OCI-LY1 (cell line): ENCODE measurements around the gene ERRFI1.

Experiments
- H2AFZ ChIP-seq: fragments of 200-600 bp; sonication (generic), shearing (Covaris generic); 2 replicates; pipeline ENCODE4 v1.6.0; 2014; ENCODE audit warnings: antibody characterized with exemption, mild to moderate bottlenecking, low read length
- H3F3A ChIP-seq: fragments of 200-600 bp; sonication (generic), shearing (Covaris generic); 2 replicates; pipeline ENCODE4 v1.6.0; 2014; ENCODE audit warnings: mild to moderate bottlenecking, antibody characterized with exemption, low read length, moderate library complexity; ENCODE audit not compliant: insufficient read depth
- H3K27ac ChIP-seq: fragments of 200-600 bp; sonication (generic); 2 replicates; pipeline ENCODE4 v1.5.1; 2014; ENCODE audit warnings: low read length, mixed run types, mild to moderate bottlenecking, low read depth; ENCODE audit not compliant: poor library complexity, severe bottlenecking
- H3K27me3 ChIP-seq: fragments of 200-600 bp; sonication (generic); 2 replicates; pipeline ENCODE4 v1.6.0; 2014; ENCODE audit warnings: antibody characterized with exemption, mild to moderate bottlenecking, low read length, moderate library complexity; ENCODE audit not compliant: insufficient read depth
- H3K36me3 ChIP-seq: fragments of 200-600 bp; sonication (generic); 2 replicates; pipeline ENCODE4 v1.6.1; 2014; ENCODE audit warnings: mild to moderate bottlenecking, antibody characterized with exemption, low read length, moderate library complexity, mixed read lengths; ENCODE audit not compliant: insufficient read depth
- H3K4me1 ChIP-seq: fragments of 200-600 bp; sonication (generic); 2 replicates; pipeline ENCODE4 v1.5.1; 2014; ENCODE audit warnings: mild to moderate bottlenecking, low read length, moderate library complexity; ENCODE audit not compliant: insufficient read depth, severe bottlenecking
- H3K4me2 ChIP-seq: fragments of 200-600 bp; sonication (generic), shearing (Covaris generic); 2 replicates; pipeline ENCODE4 v1.6.1; 2014; ENCODE audit warnings: low read length
- H3K4me3 ChIP-seq: fragments of 200-600 bp; sonication (generic); 2 replicates; pipeline ENCODE4 v1.5.1; 2014; ENCODE audit warnings: low read length, low read depth, mild to moderate bottlenecking, mixed read lengths; ENCODE audit not compliant: poor library complexity, severe bottlenecking
- H3K79me2 ChIP-seq: fragments of 200-600 bp; shearing (Covaris generic); 2 replicates; pipeline ENCODE4 v1.6.1; 2016; ENCODE audit warnings: mixed run types, low read length, mixed read lengths; ENCODE audit not compliant: insufficient read depth
- H3K9ac ChIP-seq: fragments of 200-600 bp; sonication (generic), shearing (Covaris generic); 2 replicates; pipeline ENCODE4 v1.6.1; 2014; ENCODE audit warnings: mild to moderate bottlenecking, low read length, mixed read lengths
- H3K9me2 ChIP-seq: fragments of 200-600 bp; sonication (generic), shearing (Covaris generic); 2 replicates; pipeline ENCODE4 v1.6.1; 2014; ENCODE audit warnings: low read depth, mild to moderate bottlenecking, low read length, mixed read lengths
- H3K9me3 ChIP-seq: fragments of 200-600 bp; shearing (Covaris generic); 2 replicates; pipeline ENCODE4 v1.6.1; 2014; ENCODE audit warnings: low read length, mixed read lengths
- H4K20me1 ChIP-seq: fragments of 200-600 bp; sonication (generic), shearing (Covaris generic); 2 replicates; pipeline ENCODE4 v1.6.0; 2016; ENCODE audit warnings: mild to moderate bottlenecking, low read length; ENCODE audit not compliant: insufficient read depth
- CTCF ChIP-seq: fragments of 200-600 bp; sonication (generic), shearing (Covaris generic); IDR thresholded peaks from 2 replicates; pipeline ENCODE4 v1.5.1; 2017; ENCODE audit warnings: mild to moderate bottlenecking, antibody characterized with exemption, low read length, moderate library complexity, mixed read lengths
- EZH2 ChIP-seq: fragments of 200-600 bp; sonication (generic), shearing (Covaris generic); IDR thresholded peaks from 2 replicates; pipeline ENCODE4 v1.8.0; 2017; ENCODE audit warnings: borderline replicate concordance, mixed run types, mild to moderate bottlenecking, antibody characterized with exemption, low read length, moderate library complexity, mixed read lengths

Gene ERRFI1

DNA sequence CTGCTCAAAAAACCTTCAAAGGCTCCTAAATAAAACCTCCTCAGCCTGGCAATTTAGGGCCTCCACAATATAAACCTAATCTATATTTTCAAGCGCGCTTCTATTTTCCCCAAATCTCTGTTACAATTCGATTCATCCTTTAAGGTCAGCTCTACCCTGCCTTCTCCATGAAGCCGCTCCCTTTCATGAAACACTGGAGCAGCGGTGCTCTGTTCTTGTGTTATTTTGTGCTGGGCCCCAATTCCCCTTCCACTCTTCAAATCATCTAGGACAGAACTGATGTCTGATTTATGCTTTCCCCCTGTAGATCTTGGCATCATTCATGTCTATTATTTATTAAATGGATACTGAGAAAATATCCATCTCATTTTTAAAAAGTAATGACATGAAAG is 6.9 kb downstream of the ERRFI1 start:
- H4K20me1 ChIP-seq, result no peaks in the 10 kb centered on the region
- H3K9me3 ChIP-seq, result no peaks in the 10 kb centered on the region
- H2AFZ ChIP-seq, result no peak overlapping the region
- no peaks in the 10 kb centered on the region for H3F3A ChIP-seq
- H3K4me1 ChIP-seq, result no peaks in the 10 kb centered on the region
- H3K27ac ChIP-seq, result no peak overlapping the region
- H3K4me3 ChIP-seq, result no peak overlapping the region
- H3K9me2 ChIP-seq, result no peaks in the 10 kb centered on the region
- no peak for TF ChIP-seq CTCF
- no peak for TF ChIP-seq EZH2
- no peaks in the 10 kb centered on the region for H3K36me3 ChIP-seq
- H3K4me2 ChIP-seq, result no peak overlapping the region
- no peaks in the 10 kb centered on the region for H3K27me3 ChIP-seq
- H3K79me2 ChIP-seq, result no peaks in the 10 kb centered on the region
- no peak overlapping the region for H3K9ac ChIP-seq

GRCh38 chr1:8018492-8019228 is 7.4 kb downstream of the ERRFI1 start:
- H3K9ac ChIP-seq, result no peak overlapping the region
- H3K27ac ChIP-seq, result no peak overlapping the region
- H3K4me2 ChIP-seq, result no peak overlapping the region
- H2AFZ ChIP-seq, result no peak overlapping the region
- no peaks in the 10 kb centered on the region for H3K9me2 ChIP-seq
- no peak for TF ChIP-seq EZH2
- TF ChIP-seq CTCF, result no peak
- no peak overlapping the region for H3K4me3 ChIP-seq
- no peaks in the 10 kb centered on the region for H4K20me1 ChIP-seq
- H3K79me2 ChIP-seq, result no peaks in the 10 kb centered on the region
- H3K9me3 ChIP-seq, result no peaks in the 10 kb centered on the region
- H3K27me3 ChIP-seq, result no peaks in the 10 kb centered on the region
- H3K4me1 ChIP-seq, result no peaks in the 10 kb centered on the region
- no peaks in the 10 kb centered on the region for H3F3A ChIP-seq
- H3K36me3 ChIP-seq, result no peaks in the 10 kb centered on the region

DNA sequence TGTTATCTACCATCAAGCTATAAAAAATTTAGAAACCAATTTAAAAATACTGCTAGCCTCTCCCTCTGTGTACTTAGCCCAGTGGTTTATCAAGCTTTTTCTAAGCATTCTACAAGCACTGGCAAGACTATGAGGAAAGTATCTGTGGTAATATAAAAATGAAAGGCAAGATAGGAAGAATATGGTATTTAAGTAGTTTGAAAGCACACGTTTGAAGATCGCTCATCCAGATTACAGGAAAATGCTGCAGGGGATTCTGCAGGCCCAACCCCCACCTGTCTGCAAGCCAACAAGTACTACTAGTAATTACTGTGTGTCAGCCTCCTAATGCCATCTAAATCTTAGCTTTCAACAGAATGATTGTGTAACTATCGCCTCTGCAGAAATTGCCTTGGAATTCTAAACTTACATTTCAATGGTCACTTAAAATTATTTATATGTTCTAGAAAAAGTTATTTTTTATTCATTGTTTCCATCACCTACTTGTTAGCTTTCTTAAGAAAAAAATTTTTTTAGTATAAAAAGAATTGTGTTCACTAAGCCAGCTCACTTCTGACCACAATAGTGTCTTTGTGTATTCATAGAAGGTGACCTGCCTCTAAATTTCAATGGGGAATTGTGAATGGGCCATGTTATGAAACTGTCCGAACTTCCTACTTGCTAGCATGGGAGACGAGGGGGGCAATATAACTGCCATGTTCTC is 8.5 kb downstream of the ERRFI1 start:
- Histone ChIP-seq H3K4me3 (no peak overlapping the region), H3F3A (no peaks in the 10 kb centered on the region), H3K4me2 (no peak overlapping the region), H2AFZ (no peak overlapping the region), H3K27ac (no peak overlapping the region), H3K4me1 (no peaks in the 10 kb centered on the region), H3K36me3 (no peaks in the 10 kb centered on the region), H3K9me2 (no peaks in the 10 kb centered on the region), H3K9ac (no peak overlapping the region), H3K9me3 (no peaks in the 10 kb centered on the region), H3K27me3 (no peaks in the 10 kb centered on the region), H3K79me2 (no peaks in the 10 kb centered on the region), H4K20me1 (no peaks in the 10 kb centered on the region)
- TF ChIP-seq CTCF (no peak), EZH2 (no peak)
